Ascending aorta (tissue), 2 donors: ENCODE measurements around the gene MYBBP1A. TPM values are rescaled to one million over a fixed set of nuclear protein-coding genes. Genes with fewer than 3 reads are reported as not detected.
"Not testable (repeated sequence)": the region's sequence is repeated elsewhere in the genome, so short reads cannot be mapped to it uniquely, and the experiment has no call there.

Source experiments
- DNase-seq, 2 donors: peaks; one replicate each; pipeline ENCODE4 v3.0.0-alpha.2; 2019; ENCODE audit warnings: low spot score in 2 of 2
- H3K27ac ChIP-seq, 2 donors: fragments of 200-600 bp; sonication (generic); one replicate each; pipeline ENCODE4 v1.5.1; 2016 to 2017; ENCODE audit warnings: mild to moderate bottlenecking in 1 of 2
- H3K27me3 ChIP-seq: fragments of 200-600 bp; sonication (generic); one replicate; pipeline ENCODE4 v1.5.1; 2017
- H3K36me3 ChIP-seq, 2 donors: fragments of 200-600 bp; sonication (generic); one replicate each; pipeline ENCODE4 v1.5.1; 2016
- H3K4me1 ChIP-seq, 2 donors: fragments of 200-600 bp; sonication (generic); one replicate each; pipeline ENCODE4 v1.5.1; 2016 to 2017; ENCODE audit warnings: mild to moderate bottlenecking in 1 of 2
- H3K4me3 ChIP-seq, 2 donors: fragments of 200-600 bp; sonication (generic); one replicate each; pipeline ENCODE4 v1.5.1; 2016 to 2017; ENCODE audit warnings: mild to moderate bottlenecking in 1 of 2
- H3K9me3 ChIP-seq, 2 donors: fragments of 200-600 bp; sonication (generic); one replicate each; pipeline ENCODE4 v1.5.1; 2016
- intact Hi-C: fragments of 100-400 bp; cut with DNase I; formaldehyde crosslinking; loops from one replicate; pipeline ENCODE4 v1.15.1; 2023
- total RNA-seq: library from RNA; depleted of rRNA; stranded (reverse); fragments of >200 nt; gene quantifications from one replicate; pipeline ENCODE4 v1.1.0, GENCODE V29; 2016
- TF ChIP-seq, protein P1 (sequence below), 3 experiments: fragments of 200-600 bp in 2 of 3; fragments of 450-650 bp in 1 of 3; sonication (generic) in 2 of 3; IDR thresholded peaks; one replicate each; pipeline ENCODE4 v1.5.1; 2016 to 2019; ENCODE audit warnings: antibody characterized with exemption in 3 of 3, mild to moderate bottlenecking in 1 of 3, moderate library complexity in 1 of 3

The MYBBP1A gene
- total RNA-seq, 1 donor from 2014 or later = 94.5 TPM

DNA sequence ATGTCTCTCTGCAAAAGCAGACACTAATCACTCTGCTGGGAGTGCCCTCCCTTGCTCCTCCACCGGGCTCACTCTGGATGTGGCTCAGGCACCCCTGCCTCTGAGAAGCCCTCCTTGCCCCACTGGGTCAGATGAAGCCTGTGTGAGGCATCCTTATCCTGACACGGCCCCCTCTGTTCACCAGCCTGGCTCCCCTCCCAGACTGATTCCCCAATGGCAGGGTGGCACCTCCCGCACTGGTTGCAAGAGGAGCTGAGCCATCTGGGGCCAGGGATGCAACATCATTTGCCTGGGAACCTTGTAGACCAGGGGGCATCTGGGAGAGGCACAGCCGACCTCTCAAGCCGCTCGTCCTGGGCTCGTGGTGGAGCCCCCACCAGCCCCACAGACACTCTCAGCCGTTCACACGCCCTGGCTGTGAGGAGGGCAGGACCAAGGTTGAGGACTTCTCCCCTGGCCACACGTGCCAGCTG, 35.8 kb upstream of the MYBBP1A start:
- TF ChIP-seq, protein P1, sequence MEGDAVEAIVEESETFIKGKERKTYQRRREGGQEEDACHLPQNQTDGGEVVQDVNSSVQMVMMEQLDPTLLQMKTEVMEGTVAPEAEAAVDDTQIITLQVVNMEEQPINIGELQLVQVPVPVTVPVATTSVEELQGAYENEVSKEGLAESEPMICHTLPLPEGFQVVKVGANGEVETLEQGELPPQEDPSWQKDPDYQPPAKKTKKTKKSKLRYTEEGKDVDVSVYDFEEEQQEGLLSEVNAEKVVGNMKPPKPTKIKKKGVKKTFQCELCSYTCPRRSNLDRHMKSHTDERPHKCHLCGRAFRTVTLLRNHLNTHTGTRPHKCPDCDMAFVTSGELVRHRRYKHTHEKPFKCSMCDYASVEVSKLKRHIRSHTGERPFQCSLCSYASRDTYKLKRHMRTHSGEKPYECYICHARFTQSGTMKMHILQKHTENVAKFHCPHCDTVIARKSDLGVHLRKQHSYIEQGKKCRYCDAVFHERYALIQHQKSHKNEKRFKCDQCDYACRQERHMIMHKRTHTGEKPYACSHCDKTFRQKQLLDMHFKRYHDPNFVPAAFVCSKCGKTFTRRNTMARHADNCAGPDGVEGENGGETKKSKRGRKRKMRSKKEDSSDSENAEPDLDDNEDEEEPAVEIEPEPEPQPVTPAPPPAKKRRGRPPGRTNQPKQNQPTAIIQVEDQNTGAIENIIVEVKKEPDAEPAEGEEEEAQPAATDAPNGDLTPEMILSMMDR (IDR thresholded peaks at IDR 0.05) = no peak
- no peak overlapping the region for H3K4me3 ChIP-seq
- H3K27ac ChIP-seq = no peak overlapping the region
- no peaks in the 10 kb centered on the region for H3K36me3 ChIP-seq
- no peaks in the 10 kb centered on the region for H3K27me3 ChIP-seq
- H3K4me1 ChIP-seq = no peaks in the 10 kb centered on the region
- intact Hi-C loops = no loop called here
- H3K9me3 ChIP-seq = no peaks in the 10 kb centered on the region
- DNase-seq = no peak

DNA sequence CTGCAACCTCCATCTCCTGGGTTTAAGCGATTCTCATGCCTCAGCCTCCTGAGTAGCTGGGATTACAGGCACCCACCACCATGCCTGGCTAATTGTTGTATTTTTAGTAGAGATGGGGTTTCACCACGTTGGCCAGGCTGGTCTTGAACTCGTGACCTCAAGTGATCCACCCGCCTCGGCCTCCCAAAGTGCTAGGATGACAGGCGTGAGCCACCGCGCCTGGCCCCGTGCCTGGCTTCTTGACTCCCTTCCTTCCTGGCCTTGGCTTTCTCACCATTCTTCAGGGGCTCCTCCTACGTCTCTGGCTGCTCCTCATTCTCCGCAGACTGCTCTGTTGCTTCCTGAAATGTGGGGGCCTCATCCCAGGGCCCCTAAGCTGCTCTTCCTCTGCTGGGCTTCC, 34.9 kb upstream of the MYBBP1A start:
- H3K4me3 ChIP-seq, H3K9me3 ChIP-seq, H3K36me3 ChIP-seq, intact Hi-C loops, DNase-seq, H3K4me1 ChIP-seq, H3K27ac ChIP-seq, H3K27me3 ChIP-seq: not testable (repeated sequence)

DNA sequence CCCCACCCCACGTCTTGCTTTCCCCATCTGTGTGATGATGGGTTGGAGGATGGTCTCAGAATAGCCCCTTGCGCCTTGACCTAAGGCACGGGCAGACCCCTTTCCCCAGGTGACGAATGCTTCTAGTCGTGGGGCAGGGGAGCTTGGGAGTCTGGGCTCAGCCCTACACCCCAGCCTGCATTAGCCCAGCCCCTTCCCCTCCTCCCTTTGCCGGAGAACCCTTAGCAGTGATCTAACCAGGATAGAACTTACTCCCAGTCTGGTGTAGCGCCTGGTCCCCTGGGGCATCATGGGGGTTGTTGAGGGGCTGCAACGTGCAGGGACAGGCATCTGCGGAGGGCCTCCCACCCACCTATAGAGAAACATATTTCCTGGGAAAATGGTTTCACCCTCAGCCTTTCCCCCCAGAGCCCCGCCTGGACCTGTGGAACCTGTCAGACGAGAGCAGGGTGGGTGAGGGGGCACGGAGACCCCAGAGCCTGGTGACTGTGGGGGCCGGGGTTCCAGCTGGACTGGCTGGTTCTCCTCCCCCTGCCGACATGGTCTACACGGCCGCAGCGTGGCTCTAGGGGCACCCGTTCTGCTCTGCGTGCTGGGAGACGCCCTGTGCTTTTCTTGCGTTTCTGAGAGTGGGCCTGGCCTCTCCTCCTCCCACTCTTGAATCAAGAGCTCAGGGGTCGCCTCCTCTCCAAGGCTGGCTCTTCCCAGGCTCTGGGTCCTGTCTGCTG, 33.9 kb upstream of the MYBBP1A start:
- DNase-seq = no peak
- H3K27me3 ChIP-seq = peaks cover 13% of the 10 kb centered on the region
- H3K9me3 ChIP-seq = no peaks in the 10 kb centered on the region
- no peak overlapping the region for H3K27ac ChIP-seq
- TF ChIP-seq, protein P1 (IDR thresholded peaks at IDR 0.05) = no peak
- no peaks in the 10 kb centered on the region for H3K36me3 ChIP-seq
- H3K4me3 ChIP-seq = no peak overlapping the region
- intact Hi-C loops = no loop called here
- peaks cover under 1 to 8% of the 10 kb centered on the region in 2 donors for H3K4me1 ChIP-seq

DNA sequence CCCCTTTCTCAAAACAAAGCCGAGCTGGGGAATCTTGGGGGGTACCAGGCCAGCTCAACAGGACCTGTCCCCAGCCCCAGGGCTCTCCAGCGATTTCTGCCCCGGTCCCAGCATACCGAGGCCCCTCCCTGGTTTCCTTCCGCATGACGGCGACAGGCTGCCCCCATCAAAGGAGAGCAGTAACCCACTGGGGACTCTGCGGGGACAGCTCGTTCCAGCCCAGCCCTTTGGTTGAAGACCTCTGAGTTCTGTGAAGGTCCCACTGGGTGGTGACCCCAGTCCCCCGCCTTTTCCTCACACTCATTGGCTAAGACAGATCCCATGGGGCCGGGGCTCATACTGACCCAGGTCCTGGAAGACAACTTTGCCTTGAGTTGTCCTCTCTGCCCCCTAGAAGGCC, 33.2 kb upstream of the MYBBP1A start:
- H3K27ac ChIP-seq = no peak overlapping the region
- DNase-seq = no peak
- H3K4me3 ChIP-seq = no peak overlapping the region
- peaks cover 2 to 9% of the 10 kb centered on the region in 2 donors for H3K4me1 ChIP-seq
- no peaks in the 10 kb centered on the region for H3K9me3 ChIP-seq
- TF ChIP-seq, protein P1 (IDR thresholded peaks at IDR 0.05) = no peak
- H3K36me3 ChIP-seq = no peaks in the 10 kb centered on the region
- intact Hi-C loops = no loop called here
- H3K27me3 ChIP-seq = peaks cover 14% of the 10 kb centered on the region

DNA sequence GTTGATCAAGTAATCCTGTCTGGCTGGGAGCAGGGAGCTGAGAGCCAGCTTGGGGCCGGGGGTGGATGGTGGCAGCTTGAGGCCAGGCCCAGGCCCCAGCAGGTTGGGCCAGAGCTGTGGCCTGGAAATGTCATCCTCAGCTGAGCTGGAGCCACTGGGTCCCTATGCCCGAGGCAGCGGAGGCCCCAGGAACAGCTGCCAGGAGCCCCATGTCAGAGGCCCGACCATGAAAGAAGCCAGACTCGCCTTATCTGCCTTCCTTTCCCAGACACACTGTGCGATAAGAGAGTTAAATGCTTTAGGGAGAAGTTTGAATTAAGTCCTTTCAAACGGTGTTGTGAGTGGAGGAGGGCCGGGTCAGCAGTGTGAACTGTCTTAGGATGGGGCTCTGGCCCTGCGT, 32.6 kb upstream of the MYBBP1A start:
- Histone ChIP-seq H3K36me3 (no peaks in the 10 kb centered on the region), H3K27ac (no peak overlapping the region), H3K9me3 (no peaks in the 10 kb centered on the region), H3K4me1 (peaks cover 2 to 9% of the 10 kb centered on the region in 2 donors), H3K4me3 (no peak overlapping the region), H3K27me3 (peaks cover 14% of the 10 kb centered on the region)
- DNase-seq = no peak
- TF ChIP-seq, protein P1 (IDR thresholded peaks at IDR 0.05) = no peak
- intact Hi-C loops = no loop called here

DNA sequence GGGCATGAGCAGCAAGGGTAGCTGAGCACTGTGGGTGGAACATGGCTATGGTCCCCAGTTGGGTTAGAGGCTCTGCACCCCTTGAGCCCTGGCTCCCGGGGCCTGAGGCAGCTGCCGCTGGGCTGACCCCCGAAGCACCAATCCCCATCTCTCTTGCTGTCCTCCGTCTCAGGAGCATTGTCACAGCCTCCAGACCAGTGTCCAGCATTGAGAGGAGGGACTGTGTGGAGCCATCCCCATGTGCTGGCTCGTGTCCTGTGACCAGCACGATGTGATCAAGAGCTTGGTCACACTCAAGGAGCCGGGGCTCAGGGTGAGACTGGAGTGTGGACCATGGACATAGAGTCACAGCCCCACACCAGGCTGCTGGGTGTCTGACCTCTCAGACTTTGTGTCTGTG, 32.0 kb upstream of the MYBBP1A start:
- H3K36me3 ChIP-seq = no peaks in the 10 kb centered on the region
- H3K9me3 ChIP-seq = no peaks in the 10 kb centered on the region
- intact Hi-C loops = no loop called here
- H3K4me1 ChIP-seq = peaks cover 2 to 9% of the 10 kb centered on the region in 2 donors
- no peak for DNase-seq
- no peak overlapping the region for H3K27ac ChIP-seq
- H3K27me3 ChIP-seq = peaks cover 14% of the 10 kb centered on the region
- TF ChIP-seq, protein P1 (IDR thresholded peaks at IDR 0.05) = no peak
- no peak overlapping the region for H3K4me3 ChIP-seq
